Astrocyte (in vitro differentiated cells and primary cell): ENCODE results near the gene PCK2. TPM values are rescaled to one million over a fixed set of nuclear protein-coding genes. Genes with fewer than 3 reads are reported as not detected.

Source experiments
- DNase-seq: peaks from one replicate; pipeline ENCODE4 v3.0.0-alpha.2; 2010; ENCODE audit warnings: low read depth
- FAIRE-seq: peaks from 2 replicates; lab custom pipeline; 2011; peaks lifted over from hg19 to GRCh38; lab: Jason Lieb, UNC
- H2AFZ ChIP-seq: 2 replicates; pipeline ENCODE4 v1.6.0; 2012; ENCODE audit warnings: low read depth, low read length, inconsistent platforms
- H3K27ac ChIP-seq: 2 replicates; pipeline ENCODE4 v1.5.1; 2011; ENCODE audit warnings: low read depth, low read length, inconsistent platforms
- H3K27me3 ChIP-seq: 2 replicates; pipeline ENCODE4 v1.6.0; 2011; ENCODE audit warnings: low read length, inconsistent platforms; ENCODE audit not compliant: insufficient read depth
- H3K36me3 ChIP-seq: 2 replicates; pipeline ENCODE4 v1.5.1; 2011; ENCODE audit warnings: low read length, inconsistent platforms; ENCODE audit not compliant: insufficient read depth
- H3K4me1 ChIP-seq: 2 replicates; pipeline ENCODE4 v1.5.1; 2011; ENCODE audit warnings: low read length, inconsistent platforms; ENCODE audit not compliant: insufficient read depth
- H3K4me2 ChIP-seq: 2 replicates; pipeline ENCODE4 v1.6.0; 2012; ENCODE audit warnings: low read length, inconsistent platforms
- H3K4me3 ChIP-seq: 2 replicates; pipeline ENCODE4 v1.5.1; 2011; ENCODE audit warnings: low read depth, mild to moderate bottlenecking, low read length, inconsistent platforms; ENCODE audit not compliant: insufficient read depth
- H3K79me2 ChIP-seq: 2 replicates; pipeline ENCODE4 v1.6.0; 2012; ENCODE audit warnings: mild to moderate bottlenecking, low read length, inconsistent platforms; ENCODE audit not compliant: insufficient read depth
- H3K9ac ChIP-seq: 2 replicates; pipeline ENCODE4 v1.6.0; 2012; ENCODE audit warnings: mild to moderate bottlenecking, low read length, inconsistent platforms
- H3K9me3 ChIP-seq: 2 replicates; pipeline ENCODE4 v1.5.1; 2012; ENCODE audit warnings: low read depth, mild to moderate bottlenecking, low read length, inconsistent platforms; ENCODE audit not compliant: insufficient read depth
- H4K20me1 ChIP-seq: 2 replicates; pipeline ENCODE4 v1.6.0; 2012; ENCODE audit warnings: low read length, inconsistent platforms; ENCODE audit not compliant: insufficient read depth
- H3K27ac Mint-ChIP-seq: one replicate; pipeline ENCODE4 v1.8.0; 2021; ENCODE audit warnings: mild to moderate bottlenecking, mixed read lengths; ENCODE audit not compliant: unreplicated experiment
- H3K27me3 Mint-ChIP-seq: one replicate; pipeline ENCODE4 v1.8.0; 2021; ENCODE audit warnings: low read depth, mixed read lengths; ENCODE audit not compliant: unreplicated experiment
- H3K36me3 Mint-ChIP-seq: one replicate; pipeline ENCODE4 v1.8.0; 2021; ENCODE audit warnings: low read depth, mixed read lengths; ENCODE audit not compliant: unreplicated experiment
- H3K4me1 Mint-ChIP-seq: one replicate; pipeline ENCODE4 v1.8.0; 2021; ENCODE audit warnings: low read depth, mixed read lengths; ENCODE audit not compliant: unreplicated experiment
- H3K4me3 Mint-ChIP-seq: one replicate; pipeline ENCODE4 v1.8.0; 2021; ENCODE audit warnings: mild to moderate bottlenecking, moderate library complexity, mixed read lengths; ENCODE audit not compliant: unreplicated experiment
- H3K9me3 Mint-ChIP-seq: one replicate; pipeline ENCODE4 v1.8.0; 2021; ENCODE audit warnings: mild to moderate bottlenecking, mixed read lengths; ENCODE audit not compliant: unreplicated experiment
- CTCF ChIP-seq: IDR thresholded peaks from 2 replicates; pipeline ENCODE4 v1.5.1; 2011; ENCODE audit warnings: low read depth, mild to moderate bottlenecking, inconsistent platforms, low read length, moderate library complexity; ENCODE audit not compliant: insufficient read depth
- EZH2 ChIP-seq: IDR thresholded peaks from 2 replicates; pipeline ENCODE4 v1.6.1; 2012; ENCODE audit warnings: mild to moderate bottlenecking, low read length, inconsistent platforms; ENCODE audit not compliant: insufficient read depth
- total RNA-seq: library from RNA; stranded (reverse); gene quantifications from 2 replicates; pipeline ENCODE4 v1.2.1, GENCODE V29; 2021

PCK2 gene
- total RNA-seq, 1 donor from 2014 or later = 73.8 TPM

- H3K36me3 ChIP-seq = no peaks in the 10 kb centered on the region
- H3K27ac ChIP-seq = no peak overlapping the region
- no peaks in the 10 kb centered on the region for H3K4me1 Mint-ChIP-seq
- H3K9me3 ChIP-seq = no peaks in the 10 kb centered on the region
- no peak overlapping the region for H3K4me2 ChIP-seq
- no peak overlapping the region for H3K27ac Mint-ChIP-seq
- DNase-seq (no peak), FAIRE-seq (no peak)
- TF ChIP-seq CTCF = no peak
- no peak for TF ChIP-seq EZH2
- no peak overlapping the region for H3K4me3 Mint-ChIP-seq
- peaks cover 2% of the 10 kb centered on the region for H3K36me3 Mint-ChIP-seq
- no peak overlapping the region for H3K4me3 ChIP-seq
- no peaks in the 10 kb centered on the region for H3K4me1 ChIP-seq
- no peaks in the 10 kb centered on the region for H3K79me2 ChIP-seq
- H4K20me1 ChIP-seq = no peaks in the 10 kb centered on the region
- peaks cover 3% of the 10 kb centered on the region for H3K27me3 ChIP-seq
- no peak overlapping the region for H3K9ac ChIP-seq
- H2AFZ ChIP-seq = no peak overlapping the region
- H3K27me3 Mint-ChIP-seq = peaks cover 78% of the 10 kb centered on the region
- no peaks in the 10 kb centered on the region for H3K9me3 Mint-ChIP-seq
Measured at GRCh38 chr14:24070285-24071143, 23.6 kb upstream of the PCK2 start.

DNA sequence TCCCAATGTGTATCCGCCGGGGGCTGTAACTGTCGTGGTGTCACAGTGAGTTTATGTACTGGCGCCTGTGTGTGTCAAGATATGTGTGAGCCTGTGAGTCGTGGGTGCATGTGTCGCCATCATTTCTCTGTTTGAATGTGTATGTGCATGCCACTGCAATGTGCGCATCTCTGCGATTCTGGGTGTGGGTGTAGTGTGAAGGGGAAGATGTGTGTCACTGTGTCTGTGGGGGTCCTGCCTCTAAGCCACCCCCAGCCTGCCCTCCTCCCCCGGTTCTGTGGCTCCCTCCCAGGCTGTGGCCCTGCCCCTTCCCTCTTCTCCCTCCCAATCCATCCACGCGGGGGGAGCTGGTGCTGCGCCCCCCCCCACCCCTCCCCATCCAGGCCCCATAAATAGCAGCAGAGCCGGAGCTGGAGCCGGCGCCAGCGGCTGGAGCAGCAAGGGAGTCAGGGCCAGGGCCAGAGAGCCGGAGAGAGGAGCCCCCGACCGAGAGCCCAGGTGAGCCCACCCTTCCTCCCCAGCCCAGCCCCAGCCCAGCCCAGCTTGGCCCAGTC is 22.9 kb upstream of the PCK2 start, which contains the start of gene CPNE6:
Gene CPNE6 (plus strand): TSS at position 419 of the 554 bp plus-strand sequence. CDS start 1,375 bp downstream, outside the sequence.
- Histone ChIP-seq H3K4me1 (no peaks in the 10 kb centered on the region), H3K79me2 (no peaks in the 10 kb centered on the region), H3K4me2 (no peak within 1 kb of the TSS), H3K9ac (no peak within 1 kb of the TSS), H2AFZ (no peak within 1 kb of the TSS), H3K9me3 (no peaks in the 10 kb centered on the region), H3K27me3 (peaks cover 3% of the 10 kb centered on the region), H3K4me3 (no peak within 1 kb of the TSS), H3K27ac (no peak within 1 kb of the TSS), H3K36me3 (no peaks in the 10 kb centered on the region), H4K20me1 (no peaks in the 10 kb centered on the region)
- Mint-ChIP-seq H3K4me1 (no peaks in the 10 kb centered on the region), H3K27me3 (peaks cover 75% of the 10 kb centered on the region), H3K27ac (no peak within 1 kb of the TSS), H3K4me3 (peak within 1 kb of the TSS; percentile 34), H3K9me3 (no peaks in the 10 kb centered on the region), H3K36me3 (peaks cover 2% of the 10 kb centered on the region)
- FAIRE-seq (no peak), DNase-seq (no peak)
- TF ChIP-seq CTCF (no peak), EZH2 (no peak)
